KMS-11 (cell line): ENCODE measurements around the gene DFFB.

Experiments
- H2AFZ ChIP-seq: fragments of 200-600 bp; sonication (generic); 2 replicates; pipeline ENCODE4 v1.6.1; 2016; ENCODE audit warnings: antibody characterized with exemption, mixed run types, low read depth
- H3K27ac ChIP-seq: fragments of 200-600 bp; sonication (generic); 2 replicates; pipeline ENCODE4 v1.6.1; 2016; ENCODE audit warnings: mild to moderate bottlenecking, mixed run types
- H3K27me3 ChIP-seq: fragments of 200-600 bp; sonication (generic); 2 replicates; pipeline ENCODE4 v1.6.1; 2017; ENCODE audit warnings: mild to moderate bottlenecking, low read depth, mixed run types, moderate library complexity; ENCODE audit not compliant: insufficient read depth
- H3K36me3 ChIP-seq: fragments of 200-600 bp; sonication (generic); 2 replicates; pipeline ENCODE4 v1.6.1; 2017; ENCODE audit warnings: mild to moderate bottlenecking, mixed run types; ENCODE audit not compliant: insufficient read depth
- H3K4me1 ChIP-seq: fragments of 200-600 bp; sonication (generic); 2 replicates; pipeline ENCODE4 v1.6.1; 2016; ENCODE audit warnings: mild to moderate bottlenecking, low read depth, mixed run types; ENCODE audit not compliant: poor library complexity, severe bottlenecking
- H3K4me2 ChIP-seq: fragments of 200-600 bp; sonication (generic); 2 replicates; pipeline ENCODE4 v1.7.0; 2016; ENCODE audit warnings: mild to moderate bottlenecking, mixed run types
- H3K4me3 ChIP-seq: fragments of 200-600 bp; sonication (generic); IDR thresholded peaks from 2 replicates; pipeline ENCODE4 v1.6.1; 2017; ENCODE audit warnings: low read depth, low read length, mixed read lengths; ENCODE audit not compliant: insufficient read depth
- H3K79me2 ChIP-seq: fragments of 200-600 bp; sonication (generic); 2 replicates; pipeline ENCODE4 v1.6.1; 2016; ENCODE audit warnings: low read depth, mixed run types; ENCODE audit not compliant: insufficient read depth
- H3K9ac ChIP-seq: fragments of 200-600 bp; sonication (generic); 2 replicates; pipeline ENCODE4 v1.6.1; 2016; ENCODE audit warnings: mild to moderate bottlenecking, mixed run types
- H4K20me1 ChIP-seq: fragments of 200-600 bp; sonication (generic); 2 replicates; pipeline ENCODE4 v1.6.1; 2016; ENCODE audit warnings: mild to moderate bottlenecking, mixed run types; ENCODE audit not compliant: insufficient read depth
- CTCF ChIP-seq: fragments of 200-600 bp; sonication (generic); conservative IDR thresholded peaks from 2 replicates; pipeline ENCODE4 v1.6.1; 2017; ENCODE audit warnings: low read depth, mild to moderate bottlenecking, antibody characterized with exemption, low read length, moderate library complexity, mixed read lengths

Gene DFFB

DNA sequence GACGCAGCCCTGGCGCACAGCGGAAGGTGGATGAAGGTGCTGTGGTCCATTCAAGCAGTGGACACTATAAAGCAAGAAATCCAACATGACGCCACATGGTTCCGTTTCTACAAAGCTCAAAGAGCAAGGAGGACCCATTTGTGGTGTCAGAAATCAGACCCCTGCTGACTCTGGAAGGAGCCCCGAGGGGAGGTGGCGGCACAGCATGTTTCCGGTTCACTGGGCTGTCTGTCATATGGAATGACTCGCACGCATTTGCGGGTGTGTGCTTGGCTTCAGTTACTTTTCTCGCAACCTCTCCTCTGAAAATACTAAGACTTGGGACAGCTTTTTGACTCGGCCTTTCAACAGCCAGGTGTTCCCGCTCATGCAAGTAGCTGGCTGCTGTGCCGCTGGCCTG, 31.9 kb upstream of the DFFB start:
- no peak for TF ChIP-seq CTCF
- Histone ChIP-seq H3K4me1 (no peaks in the 10 kb centered on the region), H3K9ac (no peak overlapping the region), H3K27me3 (no peaks in the 10 kb centered on the region), H3K79me2 (no peaks in the 10 kb centered on the region), H3K4me3 (no peak overlapping the region), H3K36me3 (no peaks in the 10 kb centered on the region), H3K4me2 (no peak overlapping the region), H2AFZ (no peak overlapping the region), H3K27ac (no peak overlapping the region), H4K20me1 (no peaks in the 10 kb centered on the region)

GRCh38 chr1:3827813-3828307, 29.4 kb upstream of the DFFB start:
- Histone ChIP-seq H3K27ac (no peak overlapping the region), H3K79me2 (no peaks in the 10 kb centered on the region), H3K36me3 (no peaks in the 10 kb centered on the region), H3K4me2 (no peak overlapping the region), H2AFZ (no peak overlapping the region), H3K4me1 (no peaks in the 10 kb centered on the region), H3K4me3 (no peak overlapping the region), H3K9ac (no peak overlapping the region), H4K20me1 (no peaks in the 10 kb centered on the region), H3K27me3 (no peaks in the 10 kb centered on the region)
- TF ChIP-seq CTCF = no peak

DNA sequence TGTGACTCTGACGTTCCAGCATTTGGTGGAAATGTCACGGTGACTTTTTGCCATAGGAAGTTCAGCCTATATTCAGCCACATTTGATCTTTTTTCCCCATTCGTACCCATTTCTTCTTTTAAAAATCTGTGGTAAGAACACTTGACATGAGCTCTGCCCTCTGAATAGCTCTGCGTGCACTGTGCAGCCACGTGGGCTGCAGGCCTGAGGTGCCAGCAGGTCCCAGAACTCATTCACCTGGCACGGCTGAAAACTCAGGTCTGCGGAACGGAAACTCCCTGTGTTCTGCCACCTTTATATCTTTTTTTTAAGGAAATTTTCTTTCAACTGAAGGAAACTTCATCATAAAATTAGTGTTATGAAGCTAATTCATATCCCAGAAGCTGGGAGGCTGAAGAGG, 28.9 kb upstream of the DFFB start:
- no peaks in the 10 kb centered on the region for H3K36me3 ChIP-seq
- no peak overlapping the region for H3K27ac ChIP-seq
- H3K4me1 ChIP-seq = no peaks in the 10 kb centered on the region
- H3K27me3 ChIP-seq = no peaks in the 10 kb centered on the region
- no peak overlapping the region for H2AFZ ChIP-seq
- no peaks in the 10 kb centered on the region for H3K79me2 ChIP-seq
- H3K9ac ChIP-seq = no peak overlapping the region
- no peak overlapping the region for H3K4me3 ChIP-seq
- TF ChIP-seq CTCF = no peak
- no peaks in the 10 kb centered on the region for H4K20me1 ChIP-seq
- H3K4me2 ChIP-seq = no peak overlapping the region

DNA sequence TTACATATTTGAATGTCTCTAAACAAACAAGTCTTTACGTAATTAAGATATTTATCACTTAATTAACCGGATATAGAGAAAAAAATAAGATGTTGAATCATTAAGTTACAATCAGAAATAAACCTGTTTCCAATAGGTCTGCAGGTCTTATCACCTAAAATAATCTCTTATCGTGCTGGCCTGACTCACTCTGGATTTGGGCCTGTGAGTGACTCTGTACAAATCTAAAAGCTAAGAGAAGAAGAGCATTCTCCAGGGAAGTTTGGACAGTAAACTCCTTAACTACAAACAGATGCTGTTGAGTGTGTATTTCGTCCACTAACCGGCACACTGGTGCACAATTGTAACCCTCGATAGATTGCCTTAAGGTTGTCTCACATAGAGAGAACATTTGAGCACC, 25.6 kb upstream of the DFFB start:
- Histone ChIP-seq H3K27me3 (no peaks in the 10 kb centered on the region), H3K4me3 (no peak overlapping the region), H3K4me1 (no peaks in the 10 kb centered on the region), H3K9ac (no peak overlapping the region), H4K20me1 (no peaks in the 10 kb centered on the region), H3K36me3 (no peaks in the 10 kb centered on the region), H2AFZ (no peak overlapping the region), H3K27ac (no peak overlapping the region), H3K4me2 (no peak overlapping the region), H3K79me2 (no peaks in the 10 kb centered on the region)
- TF ChIP-seq CTCF = no peak

- Histone ChIP-seq H3K27me3 (no peaks in the 10 kb centered on the region), H3K4me3 (no peak overlapping the region), H3K4me1 (no peaks in the 10 kb centered on the region), H3K79me2 (no peaks in the 10 kb centered on the region), H4K20me1 (no peaks in the 10 kb centered on the region), H3K9ac (no peak overlapping the region), H2AFZ (no peak overlapping the region), H3K27ac (no peak overlapping the region), H3K36me3 (no peaks in the 10 kb centered on the region), H3K4me2 (no peak overlapping the region)
- TF ChIP-seq CTCF = no peak
These were observed 22.6 kb upstream of the DFFB start for GRCh38 chr1:3834701-3835100.
